Stimulated activated CD8-positive, alpha-beta memory T cell treated with anti-CD3 and anti-CD28 coated beads, Interleukin-2, amount 100 ng/mL, for 48 hours (primary cell): ENCODE measurements around the gene GALNT17.
"Not testable (repeated sequence)": the region's sequence is repeated elsewhere in the genome, so short reads cannot be mapped to it uniquely, and the experiment has no call there.

ENCODE experiments used
- DNase-seq, 2 donors: peaks; one replicate each; pipeline ENCODE4 v3.0.0-alpha.2; 2020; ENCODE audit warnings: low read depth in 2 of 2

The GALNT17 gene

GRCh38 chr7:71236230-71237105, 104.5 kb downstream of the GALNT17 start:
- no peak for DNase-seq

DNA sequence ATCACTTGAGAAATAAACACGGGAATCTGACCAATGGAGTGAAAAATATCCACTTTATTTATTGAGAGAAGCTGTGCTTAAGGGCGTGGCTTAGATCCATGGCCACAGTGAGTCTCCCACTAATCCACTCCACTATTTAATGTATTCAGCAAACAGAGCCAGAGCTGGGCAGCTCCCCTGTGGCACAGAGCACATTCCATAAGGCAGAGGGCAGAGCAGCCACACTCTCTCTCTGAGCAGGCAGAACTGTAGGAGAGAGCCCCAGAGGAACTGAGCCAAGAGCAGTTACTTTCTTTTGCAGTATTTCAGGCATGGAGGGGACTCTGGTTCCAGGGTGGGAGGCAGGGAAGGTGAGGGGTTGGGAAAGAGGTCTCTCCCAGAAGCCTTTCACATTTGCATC, 106.0 kb downstream of the GALNT17 start:
- DNase-seq, result no peak

GRCh38 chr7:71238581-71239295, 106.8 kb downstream of the GALNT17 start:
- no peak for DNase-seq

- DNase-seq, result no peak
Observed at GRCh38 chr7:71239586-71240268, 107.8 kb downstream of the GALNT17 start.

GRCh38 chr7:71243736-71244410, 111.9 kb downstream of the GALNT17 start:
- no peak for DNase-seq

GRCh38 chr7:71245038-71245437, 113.1 kb downstream of the GALNT17 start:
- DNase-seq, result no peak

DNA sequence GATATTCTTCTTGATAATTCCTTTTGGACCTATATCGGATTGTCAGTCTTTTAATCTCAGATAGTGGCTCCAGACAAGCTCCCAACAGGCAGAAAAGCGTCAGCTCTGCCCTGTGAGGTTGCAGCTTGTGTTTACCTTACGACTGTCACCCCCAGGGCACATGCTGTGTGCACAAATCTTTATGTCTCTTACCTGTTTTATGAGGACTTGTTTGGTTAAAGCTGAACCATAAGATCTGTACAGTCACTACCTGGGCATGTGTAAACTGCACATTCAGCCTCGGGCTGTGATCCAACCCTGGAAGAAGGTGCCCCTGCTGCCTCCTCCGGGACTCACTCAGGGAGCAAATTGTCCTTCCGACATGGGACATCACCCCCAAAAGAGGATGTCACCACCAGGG, 119.8 kb downstream of the GALNT17 start:
- DNase-seq, result no peak

GRCh38 chr7:71254751-71255150, 122.8 kb downstream of the GALNT17 start:
- DNase-seq, result no peak

DNA sequence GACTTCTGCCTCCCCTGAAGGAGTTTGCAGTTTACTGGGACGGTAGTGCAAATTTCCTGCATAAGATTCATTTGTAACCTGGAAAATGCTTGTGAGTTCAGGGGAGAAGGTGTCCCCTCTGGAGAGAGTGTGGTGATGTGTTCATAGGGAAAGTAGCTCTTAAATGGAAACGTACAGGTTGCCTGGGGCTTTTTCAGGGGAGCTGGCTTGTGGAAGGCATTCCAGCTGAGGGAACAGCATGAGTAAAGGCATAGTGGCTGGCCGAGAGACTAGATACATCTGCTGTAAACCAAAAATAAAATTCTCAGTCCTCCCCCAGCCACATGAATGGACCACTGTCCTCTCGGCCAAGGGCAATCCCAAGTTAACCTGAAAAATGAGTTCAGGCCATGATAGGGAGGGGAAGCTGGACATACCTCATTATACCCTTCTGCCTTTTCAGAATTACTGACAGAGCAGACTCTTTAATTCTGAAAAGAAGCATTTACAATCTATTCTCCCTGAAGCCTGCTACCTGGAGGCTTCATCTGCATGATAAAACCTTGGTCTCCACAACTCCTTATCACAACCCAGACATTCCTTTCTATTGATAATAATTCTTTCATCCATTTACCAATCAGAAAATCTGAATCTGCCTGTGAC, 123.7 kb downstream of the GALNT17 start:
- DNase-seq, result no peak

- DNase-seq, result no peak
Observed at GRCh38 chr7:71261066-71261465, 129.1 kb downstream of the GALNT17 start.

GRCh38 chr7:71262834-71263233, 130.9 kb downstream of the GALNT17 start:
- DNase-seq, result not testable (repeated sequence)

- no peak for DNase-seq
Observed at GRCh38 chr7:71264005-71264404, 132.1 kb downstream of the GALNT17 start.

- no peak for DNase-seq
Observed at GRCh38 chr7:71266912-71267311, 135.0 kb downstream of the GALNT17 start.

GRCh38 chr7:71267734-71268469, 136.0 kb downstream of the GALNT17 start:
- DNase-seq, result no peak

- DNase-seq, result no peak
Observed at GRCh38 chr7:71270558-71270957, 138.6 kb downstream of the GALNT17 start.

DNA sequence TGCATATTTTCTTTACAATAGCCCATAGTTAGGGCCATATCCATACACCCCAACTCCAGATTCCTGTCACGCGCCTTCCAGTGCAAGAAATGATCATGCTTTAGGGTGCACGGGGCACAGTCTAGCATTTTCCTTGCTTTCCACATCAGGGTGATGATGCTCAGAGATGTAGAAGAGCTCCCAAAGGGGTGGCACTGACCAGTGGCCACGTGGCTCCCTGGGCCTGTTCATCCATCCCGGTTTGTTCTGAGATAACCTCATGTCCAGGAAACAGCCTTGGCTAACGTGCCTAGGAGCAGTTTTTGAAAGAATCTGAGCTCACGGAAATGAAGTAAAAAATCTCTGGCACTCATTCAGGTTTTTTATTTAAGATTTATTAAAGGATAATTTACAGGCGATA, 139.3 kb downstream of the GALNT17 start:
- DNase-seq, result no peak

DNA sequence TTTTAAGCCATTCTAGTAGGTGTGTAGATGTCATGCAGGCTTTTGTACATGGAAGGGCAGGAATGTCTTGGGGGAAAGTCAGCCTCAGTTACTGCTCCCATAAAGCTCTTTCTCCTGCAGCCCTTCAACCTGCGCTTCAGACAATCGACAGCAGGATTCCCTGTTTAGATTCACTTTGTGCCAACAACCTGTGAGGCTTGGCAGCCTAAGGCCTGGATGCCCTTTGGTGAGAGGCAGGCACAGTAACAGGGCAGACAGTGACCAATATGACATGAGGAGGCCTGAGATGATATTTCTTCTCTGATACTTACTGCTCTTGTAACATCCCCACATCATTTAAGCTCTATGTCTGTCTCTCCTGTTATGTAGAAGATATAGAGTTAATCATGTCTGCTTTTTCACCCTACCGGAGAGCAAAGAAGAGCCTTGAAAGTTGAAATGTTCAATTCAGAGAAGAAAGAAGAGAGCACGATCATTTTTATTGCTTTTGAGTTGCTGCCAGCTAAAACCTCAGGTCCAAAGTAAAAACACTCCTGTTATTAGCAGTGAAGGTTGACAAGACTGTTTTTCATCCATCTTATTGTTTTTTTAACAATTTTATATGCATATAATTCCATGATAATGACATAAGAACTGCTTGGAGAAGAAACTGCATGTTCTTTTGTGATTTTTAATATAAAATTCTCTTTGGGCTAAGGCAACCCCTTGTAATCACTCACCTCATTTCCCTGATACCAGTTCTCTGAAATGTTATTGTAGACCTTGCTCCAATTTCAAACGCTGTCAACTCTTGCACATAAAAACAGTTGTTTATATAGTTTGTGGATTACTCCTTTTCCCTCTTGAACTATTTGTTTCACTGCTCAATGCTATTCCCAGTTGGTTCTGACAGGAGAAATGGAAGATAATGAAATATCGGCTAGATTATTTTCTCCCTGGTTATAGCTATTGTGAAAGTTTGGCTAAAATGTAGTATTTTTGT, 140.9 kb downstream of the GALNT17 start:
- DNase-seq, result no peak

GRCh38 chr7:71278257-71278656, 146.3 kb downstream of the GALNT17 start:
- no peak for DNase-seq

- DNase-seq, result no peak
Observed at GRCh38 chr7:71281261-71281660, 149.3 kb downstream of the GALNT17 start.

- DNase-seq, result no peak
Observed at GRCh38 chr7:71283802-71284201, 151.9 kb downstream of the GALNT17 start.
